IPS DF 19.7 (cell line): ENCODE measurements around the gene CLPTM1.
"Not testable (repeated sequence)": the region's sequence is repeated elsewhere in the genome, so short reads cannot be mapped to it uniquely, and the experiment has no call there.

ENCODE experiments used
- DNase-seq: peaks from one replicate; pipeline ENCODE4 v3.0.0-alpha.2; 2013; ENCODE audit warnings: low read depth, low spot score

CLPTM1 gene, protein sequence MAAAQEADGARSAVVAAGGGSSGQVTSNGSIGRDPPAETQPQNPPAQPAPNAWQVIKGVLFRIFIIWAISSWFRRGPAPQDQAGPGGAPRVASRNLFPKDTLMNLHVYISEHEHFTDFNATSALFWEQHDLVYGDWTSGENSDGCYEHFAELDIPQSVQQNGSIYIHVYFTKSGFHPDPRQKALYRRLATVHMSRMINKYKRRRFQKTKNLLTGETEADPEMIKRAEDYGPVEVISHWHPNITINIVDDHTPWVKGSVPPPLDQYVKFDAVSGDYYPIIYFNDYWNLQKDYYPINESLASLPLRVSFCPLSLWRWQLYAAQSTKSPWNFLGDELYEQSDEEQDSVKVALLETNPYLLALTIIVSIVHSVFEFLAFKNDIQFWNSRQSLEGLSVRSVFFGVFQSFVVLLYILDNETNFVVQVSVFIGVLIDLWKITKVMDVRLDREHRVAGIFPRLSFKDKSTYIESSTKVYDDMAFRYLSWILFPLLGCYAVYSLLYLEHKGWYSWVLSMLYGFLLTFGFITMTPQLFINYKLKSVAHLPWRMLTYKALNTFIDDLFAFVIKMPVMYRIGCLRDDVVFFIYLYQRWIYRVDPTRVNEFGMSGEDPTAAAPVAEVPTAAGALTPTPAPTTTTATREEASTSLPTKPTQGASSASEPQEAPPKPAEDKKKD

DNA sequence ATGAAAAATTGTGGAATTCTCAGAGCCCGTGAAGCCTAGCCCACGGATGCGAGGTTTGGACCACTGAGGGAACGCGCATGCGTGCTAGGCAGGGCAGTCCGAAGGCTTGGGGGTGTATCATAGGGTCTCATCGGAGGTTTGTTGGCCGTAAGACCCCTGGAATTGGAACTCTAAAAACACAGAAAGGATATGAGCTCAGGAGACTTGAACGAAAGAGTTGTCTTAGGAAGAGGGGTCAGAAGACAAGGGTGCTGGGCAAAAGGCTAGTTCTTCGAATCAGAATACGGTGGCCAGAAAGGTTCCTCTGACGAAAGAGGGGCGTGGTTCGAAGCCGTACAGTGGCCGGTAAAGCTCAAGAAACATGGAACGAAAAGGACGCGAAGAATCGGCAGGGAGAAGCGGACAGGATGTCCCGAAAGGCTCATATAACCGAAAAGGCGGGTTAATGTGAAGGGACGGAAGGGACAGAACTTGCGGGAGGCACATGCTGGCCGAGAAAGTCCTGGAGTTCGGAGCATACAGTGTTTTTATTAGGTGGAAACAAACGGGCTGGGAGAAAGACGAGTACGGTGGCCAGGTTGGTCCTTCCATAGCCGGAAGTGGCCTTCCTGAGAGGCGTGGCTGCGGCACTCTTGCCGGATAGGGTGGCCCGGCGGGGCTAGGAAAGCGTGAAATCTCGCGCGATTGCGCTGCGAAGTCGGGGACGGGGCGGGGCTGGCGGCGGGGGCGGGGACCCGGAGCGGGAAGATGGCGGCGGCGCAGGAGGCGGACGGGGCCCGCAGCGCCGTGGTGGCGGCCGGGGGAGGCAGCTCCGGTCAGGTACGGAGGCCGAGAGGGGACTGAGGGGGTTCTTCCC, at the start of gene CLPTM1:
TSS of gene CLPTM1 (plus strand) at position 732 of the 856 bp plus-strand sequence. CDS start at position 748, 16 bp downstream.
- DNase-seq = peak; percentile 83

DNA sequence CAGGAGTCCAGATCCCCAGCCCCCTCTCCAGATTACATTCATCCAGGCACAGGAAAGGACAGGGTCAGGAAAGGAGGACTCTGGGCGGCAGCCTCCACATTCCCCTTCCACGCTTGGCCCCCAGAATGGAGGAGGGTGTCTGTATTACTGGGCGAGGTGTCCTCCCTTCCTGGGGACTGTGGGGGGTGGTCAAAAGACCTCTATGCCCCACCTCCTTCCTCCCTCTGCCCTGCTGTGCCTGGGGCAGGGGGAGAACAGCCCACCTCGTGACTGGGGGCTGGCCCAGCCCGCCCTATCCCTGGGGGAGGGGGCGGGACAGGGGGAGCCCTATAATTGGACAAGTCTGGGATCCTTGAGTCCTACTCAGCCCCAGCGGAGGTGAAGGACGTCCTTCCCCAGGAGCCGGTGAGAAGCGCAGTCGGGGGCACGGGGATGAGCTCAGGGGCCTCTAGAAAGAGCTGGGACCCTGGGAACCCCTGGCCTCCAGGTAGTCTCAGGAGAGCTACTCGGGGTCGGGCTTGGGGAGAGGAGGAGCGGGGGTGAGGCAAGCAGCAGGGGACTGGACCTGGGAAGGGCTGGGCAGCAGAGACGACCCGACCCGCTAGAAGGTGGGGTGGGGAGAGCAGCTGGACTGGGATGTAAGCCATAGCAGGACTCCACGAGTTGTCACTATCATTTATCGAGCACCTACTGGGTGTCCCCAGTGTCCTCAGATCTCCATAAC, 49.6 kb upstream of the CLPTM1 start, which contains the start of gene APOE:
TSS of gene APOE (plus strand) at position 360 of the 724 bp plus-strand sequence. CDS start 829 bp downstream, outside the sequence.
- no peak for DNase-seq

DNA sequence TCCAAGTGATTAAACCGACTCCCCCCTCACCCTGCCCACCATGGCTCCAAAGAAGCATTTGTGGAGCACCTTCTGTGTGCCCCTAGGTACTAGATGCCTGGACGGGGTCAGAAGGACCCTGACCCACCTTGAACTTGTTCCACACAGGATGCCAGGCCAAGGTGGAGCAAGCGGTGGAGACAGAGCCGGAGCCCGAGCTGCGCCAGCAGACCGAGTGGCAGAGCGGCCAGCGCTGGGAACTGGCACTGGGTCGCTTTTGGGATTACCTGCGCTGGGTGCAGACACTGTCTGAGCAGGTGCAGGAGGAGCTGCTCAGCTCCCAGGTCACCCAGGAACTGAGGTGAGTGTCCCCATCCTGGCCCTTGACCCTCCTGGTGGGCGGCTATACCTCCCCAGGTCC, 47.6 kb upstream of the CLPTM1 start:
- DNase-seq = no peak

DNA sequence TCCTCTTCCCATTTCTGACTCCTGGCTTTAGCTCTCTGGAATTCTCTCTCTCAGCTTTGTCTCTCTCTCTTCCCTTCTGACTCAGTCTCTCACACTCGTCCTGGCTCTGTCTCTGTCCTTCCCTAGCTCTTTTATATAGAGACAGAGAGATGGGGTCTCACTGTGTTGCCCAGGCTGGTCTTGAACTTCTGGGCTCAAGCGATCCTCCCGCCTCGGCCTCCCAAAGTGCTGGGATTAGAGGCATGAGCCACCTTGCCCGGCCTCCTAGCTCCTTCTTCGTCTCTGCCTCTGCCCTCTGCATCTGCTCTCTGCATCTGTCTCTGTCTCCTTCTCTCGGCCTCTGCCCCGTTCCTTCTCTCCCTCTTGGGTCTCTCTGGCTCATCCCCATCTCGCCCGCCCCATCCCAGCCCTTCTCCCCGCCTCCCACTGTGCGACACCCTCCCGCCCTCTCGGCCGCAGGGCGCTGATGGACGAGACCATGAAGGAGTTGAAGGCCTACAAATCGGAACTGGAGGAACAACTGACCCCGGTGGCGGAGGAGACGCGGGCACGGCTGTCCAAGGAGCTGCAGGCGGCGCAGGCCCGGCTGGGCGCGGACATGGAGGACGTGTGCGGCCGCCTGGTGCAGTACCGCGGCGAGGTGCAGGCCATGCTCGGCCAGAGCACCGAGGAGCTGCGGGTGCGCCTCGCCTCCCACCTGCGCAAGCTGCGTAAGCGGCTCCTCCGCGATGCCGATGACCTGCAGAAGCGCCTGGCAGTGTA, 46.9 kb upstream of the CLPTM1 start:
- no peak for DNase-seq

DNA sequence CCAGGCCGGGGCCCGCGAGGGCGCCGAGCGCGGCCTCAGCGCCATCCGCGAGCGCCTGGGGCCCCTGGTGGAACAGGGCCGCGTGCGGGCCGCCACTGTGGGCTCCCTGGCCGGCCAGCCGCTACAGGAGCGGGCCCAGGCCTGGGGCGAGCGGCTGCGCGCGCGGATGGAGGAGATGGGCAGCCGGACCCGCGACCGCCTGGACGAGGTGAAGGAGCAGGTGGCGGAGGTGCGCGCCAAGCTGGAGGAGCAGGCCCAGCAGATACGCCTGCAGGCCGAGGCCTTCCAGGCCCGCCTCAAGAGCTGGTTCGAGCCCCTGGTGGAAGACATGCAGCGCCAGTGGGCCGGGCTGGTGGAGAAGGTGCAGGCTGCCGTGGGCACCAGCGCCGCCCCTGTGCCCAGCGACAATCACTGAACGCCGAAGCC, 46.3 kb upstream of the CLPTM1 start:
- no peak for DNase-seq

DNA sequence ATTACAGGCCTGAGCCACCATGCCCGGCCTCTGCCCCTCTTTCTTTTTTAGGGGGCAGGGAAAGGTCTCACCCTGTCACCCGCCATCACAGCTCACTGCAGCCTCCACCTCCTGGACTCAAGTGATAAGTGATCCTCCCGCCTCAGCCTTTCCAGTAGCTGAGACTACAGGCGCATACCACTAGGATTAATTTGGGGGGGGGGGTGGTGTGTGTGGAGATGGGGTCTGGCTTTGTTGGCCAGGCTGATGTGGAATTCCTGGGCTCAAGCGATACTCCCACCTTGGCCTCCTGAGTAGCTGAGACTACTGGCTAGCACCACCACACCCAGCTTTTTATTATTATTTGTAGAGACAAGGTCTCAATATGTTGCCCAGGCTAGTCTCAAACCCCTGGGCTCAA, 45.4 kb upstream of the CLPTM1 start:
- no peak for DNase-seq

DNA sequence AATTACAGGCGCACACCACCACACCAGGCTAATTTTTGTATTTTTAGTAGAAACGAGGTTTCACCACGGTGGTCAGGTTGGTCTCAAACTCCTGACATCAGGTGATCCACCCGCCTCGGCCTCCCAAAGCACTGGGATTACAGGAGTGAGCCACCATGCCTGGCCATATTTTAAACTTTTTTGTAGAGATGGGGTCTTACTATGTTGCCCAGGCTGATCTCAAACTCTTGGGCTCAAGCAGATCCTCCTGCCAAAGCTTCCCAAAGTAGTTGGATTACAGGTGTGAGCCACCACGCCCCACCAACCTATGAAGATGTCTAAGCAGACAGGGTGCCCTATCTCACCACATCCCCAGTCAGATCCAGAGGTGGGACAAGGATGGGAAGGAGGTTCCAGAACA, 43.3 kb upstream of the CLPTM1 start:
- DNase-seq = not testable (repeated sequence)

DNA sequence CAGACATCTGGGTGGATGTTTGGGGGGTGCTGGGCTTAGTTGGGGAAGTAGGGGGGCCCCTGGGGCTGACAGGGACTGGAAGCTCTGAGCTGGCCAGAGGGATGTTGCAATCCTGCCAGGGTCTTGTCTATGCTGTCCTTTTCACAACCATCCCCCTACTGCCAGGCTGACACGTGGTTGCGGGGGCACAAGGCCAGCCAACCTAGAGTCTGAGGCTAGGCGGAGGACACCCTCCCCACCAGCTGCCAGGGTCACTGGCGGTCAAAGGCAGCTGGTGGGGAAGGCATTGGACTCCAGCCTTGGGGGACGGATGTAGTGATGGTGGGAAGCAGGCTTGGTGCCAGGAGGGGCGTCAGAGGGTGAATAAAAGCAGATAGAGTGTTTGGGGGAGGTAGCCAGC, 42.3 kb upstream of the CLPTM1 start:
- DNase-seq = no peak

DNA sequence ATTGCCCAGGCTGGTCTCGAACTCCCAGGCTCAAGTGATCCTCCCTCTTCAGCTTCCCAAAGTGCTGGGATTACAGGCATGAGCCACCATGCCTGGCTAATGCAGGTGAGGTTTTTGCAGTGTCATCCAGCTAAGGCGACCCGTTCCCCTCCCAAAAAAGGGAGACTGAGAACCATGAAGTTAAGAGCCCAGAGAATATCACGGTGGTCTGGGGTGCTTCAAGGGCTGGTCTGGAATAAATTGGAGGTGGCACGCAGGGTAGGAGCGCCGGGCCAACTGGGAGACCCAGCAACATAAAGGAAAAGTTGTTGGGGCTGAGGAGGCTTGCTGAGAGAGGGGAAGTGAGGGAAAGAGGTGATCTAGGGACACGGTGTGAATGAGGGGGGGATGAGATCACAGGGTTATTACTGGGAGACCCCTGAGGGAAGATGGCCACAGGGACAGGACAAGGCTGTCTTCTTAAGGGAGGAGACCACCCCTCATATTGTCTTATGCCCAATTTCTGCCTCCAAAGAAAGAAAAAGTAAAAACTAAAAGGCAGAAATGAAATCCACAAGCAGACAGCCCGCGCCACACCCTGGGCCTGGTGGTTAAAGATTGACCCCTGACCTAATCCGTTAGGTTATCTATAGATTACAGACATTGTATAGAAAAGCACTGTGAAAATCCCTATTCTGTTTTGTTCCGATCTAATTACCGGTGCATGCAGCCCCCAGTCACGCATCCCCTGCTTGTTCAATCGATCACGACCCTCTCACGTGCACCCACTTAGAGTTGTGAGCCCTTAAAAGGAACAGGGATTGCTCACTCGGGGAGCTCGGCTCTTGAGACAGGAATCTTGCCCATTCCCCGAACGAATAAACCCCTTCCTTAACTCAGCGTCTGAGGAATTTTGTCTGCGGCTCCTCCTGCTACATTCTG, 41.4 kb upstream of the CLPTM1 start:
- DNase-seq = not testable (repeated sequence)

DNA sequence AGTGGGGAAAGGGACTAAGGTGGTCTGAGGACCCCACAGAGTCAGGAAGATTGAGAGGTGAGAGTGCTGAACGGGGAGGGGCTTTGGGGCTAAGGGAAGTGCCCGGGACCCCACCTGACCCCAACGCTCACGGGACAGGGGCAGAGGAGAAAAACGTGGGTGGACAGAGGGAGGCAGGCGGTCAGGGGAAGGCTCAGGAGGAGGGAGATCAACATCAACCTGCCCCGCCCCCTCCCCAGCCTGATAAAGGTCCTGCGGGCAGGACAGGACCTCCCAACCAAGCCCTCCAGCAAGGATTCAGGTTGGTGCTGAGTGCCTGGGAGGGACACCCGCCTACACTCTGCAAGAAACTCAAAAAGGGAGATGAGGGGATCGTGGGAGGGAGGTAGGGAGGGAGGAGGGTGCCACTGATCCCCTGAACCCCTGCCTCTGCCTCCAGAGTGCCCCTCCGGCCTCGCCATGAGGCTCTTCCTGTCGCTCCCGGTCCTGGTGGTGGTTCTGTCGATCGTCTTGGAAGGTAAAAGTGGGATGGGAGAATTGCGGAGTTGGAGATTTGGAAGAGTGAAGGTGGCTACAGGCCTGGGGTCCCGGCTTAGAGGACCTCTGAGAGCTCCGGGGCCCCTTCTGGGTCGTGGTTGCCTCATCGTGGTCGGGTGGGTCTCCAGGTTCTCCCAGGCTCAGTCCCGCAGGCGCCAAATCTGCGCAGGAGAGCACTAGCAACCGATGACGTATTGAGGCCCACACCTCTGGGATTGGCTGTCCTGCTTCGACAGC, 40.6 kb upstream of the CLPTM1 start, which contains the start of gene APOC1:
TSS of gene APOC1 (plus strand) at position 176 of the 774 bp plus-strand sequence. CDS start at position 460, 284 bp downstream.
- not testable (repeated sequence) for DNase-seq

DNA sequence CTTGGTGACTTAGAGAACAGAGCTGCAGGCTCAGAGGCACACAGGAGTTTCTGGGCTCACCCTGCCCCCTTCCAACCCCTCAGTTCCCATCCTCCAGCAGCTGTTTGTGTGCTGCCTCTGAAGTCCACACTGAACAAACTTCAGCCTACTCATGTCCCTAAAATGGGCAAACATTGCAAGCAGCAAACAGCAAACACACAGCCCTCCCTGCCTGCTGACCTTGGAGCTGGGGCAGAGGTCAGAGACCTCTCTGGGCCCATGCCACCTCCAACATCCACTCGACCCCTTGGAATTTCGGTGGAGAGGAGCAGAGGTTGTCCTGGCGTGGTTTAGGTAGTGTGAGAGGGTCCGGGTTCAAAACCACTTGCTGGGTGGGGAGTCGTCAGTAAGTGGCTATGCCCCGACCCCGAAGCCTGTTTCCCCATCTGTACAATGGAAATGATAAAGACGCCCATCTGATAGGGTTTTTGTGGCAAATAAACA, 30.9 kb upstream of the CLPTM1 start:
- no peak for DNase-seq

DNA sequence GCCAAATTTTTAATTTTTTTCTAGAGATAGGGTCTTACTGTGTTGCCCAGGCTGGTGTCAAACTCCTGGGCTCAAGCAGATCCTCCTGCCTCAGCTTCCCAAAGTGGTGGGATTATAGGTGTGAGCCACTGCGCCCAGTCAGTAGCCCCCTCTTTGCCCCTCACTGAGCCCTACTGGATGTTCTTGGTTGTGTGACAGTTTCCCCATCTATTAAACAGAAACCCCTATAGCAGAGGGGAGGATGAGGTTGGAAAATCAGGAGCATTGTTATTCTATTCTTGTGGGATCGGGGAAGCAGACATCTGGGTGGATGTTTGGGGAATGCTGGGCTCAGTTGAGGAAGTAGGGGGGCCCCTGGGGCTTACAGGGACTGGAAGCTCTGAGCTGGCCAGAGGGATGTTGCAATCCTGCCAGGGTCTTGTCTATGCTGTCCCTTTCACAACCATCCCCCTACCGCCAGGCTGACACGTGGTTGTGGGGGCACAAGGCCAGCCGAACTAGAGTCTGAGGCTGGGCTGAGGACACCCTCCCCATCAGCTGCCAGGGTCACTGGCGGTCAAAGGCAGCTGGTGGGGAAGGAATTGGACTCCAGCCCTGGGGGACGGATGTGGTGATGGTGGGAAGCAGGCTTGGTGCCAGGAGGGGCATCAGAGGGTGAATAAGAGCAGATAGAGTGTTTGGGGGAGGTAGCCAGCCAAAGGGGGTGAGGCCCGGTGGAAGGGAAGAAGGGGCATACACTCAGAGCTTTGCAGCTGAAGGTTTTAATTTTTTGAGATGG, 29.9 kb upstream of the CLPTM1 start:
- DNase-seq = no peak

DNA sequence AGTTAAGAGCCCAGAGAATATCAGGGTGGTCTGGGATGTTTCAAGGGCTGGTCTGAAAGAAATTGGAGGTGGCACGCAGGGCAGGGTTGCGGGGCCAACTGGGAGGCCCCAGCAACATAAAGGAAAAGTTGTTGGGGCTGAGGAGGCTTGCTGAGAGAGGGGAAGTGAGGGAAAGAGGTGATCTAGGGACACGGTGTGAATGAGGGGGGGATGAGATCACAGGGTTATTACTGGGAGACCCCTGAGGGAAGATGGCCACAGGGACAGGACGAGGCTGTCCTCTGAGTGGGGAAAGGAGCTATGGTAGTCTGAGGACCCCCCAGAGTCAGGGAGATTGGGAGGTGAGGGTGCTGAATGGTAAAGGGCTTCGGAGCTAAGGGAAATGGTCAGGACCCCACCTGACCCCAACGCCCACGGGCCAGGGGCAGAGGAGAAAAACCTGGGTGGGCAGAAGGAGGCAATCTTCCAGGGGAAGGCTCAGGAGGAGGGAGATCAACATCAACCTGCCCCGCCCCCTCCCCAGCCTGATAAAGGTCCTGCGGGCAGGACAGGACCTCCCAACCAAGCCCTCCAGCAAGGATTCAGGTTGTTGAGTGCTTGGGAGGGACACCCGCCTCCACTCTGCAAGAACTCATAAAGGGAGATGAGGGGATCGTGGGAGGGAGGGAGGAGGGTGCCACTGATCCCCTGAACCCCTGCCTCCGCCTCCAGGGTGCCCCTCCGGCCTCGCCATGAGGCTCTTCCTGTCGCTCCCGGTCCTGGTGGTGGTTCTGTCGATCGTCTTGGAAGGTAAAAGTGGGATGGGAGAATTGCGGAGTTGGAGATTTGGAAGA, 28.7 kb upstream of the CLPTM1 start:
- DNase-seq = not testable (repeated sequence)

DNA sequence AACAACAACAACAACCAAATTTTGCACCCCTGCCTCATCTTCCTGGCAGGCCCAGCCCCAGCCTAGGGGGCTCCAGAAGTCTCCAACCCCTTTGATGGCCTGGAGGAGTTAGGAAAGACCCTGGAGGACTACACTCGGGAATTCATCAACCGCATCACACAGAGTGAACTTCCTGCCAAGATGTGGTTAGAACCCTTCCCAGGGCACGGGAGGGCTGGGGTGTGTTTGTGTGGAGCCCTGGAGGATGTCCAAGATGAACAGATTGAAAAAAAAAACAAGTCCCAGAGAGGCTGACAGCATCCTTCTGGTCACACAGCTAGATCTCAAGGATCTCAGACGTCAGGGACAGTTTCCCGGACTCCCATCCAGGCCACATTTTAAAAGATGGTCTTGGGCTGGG, 27.4 kb upstream of the CLPTM1 start:
- DNase-seq = no peak

DNA sequence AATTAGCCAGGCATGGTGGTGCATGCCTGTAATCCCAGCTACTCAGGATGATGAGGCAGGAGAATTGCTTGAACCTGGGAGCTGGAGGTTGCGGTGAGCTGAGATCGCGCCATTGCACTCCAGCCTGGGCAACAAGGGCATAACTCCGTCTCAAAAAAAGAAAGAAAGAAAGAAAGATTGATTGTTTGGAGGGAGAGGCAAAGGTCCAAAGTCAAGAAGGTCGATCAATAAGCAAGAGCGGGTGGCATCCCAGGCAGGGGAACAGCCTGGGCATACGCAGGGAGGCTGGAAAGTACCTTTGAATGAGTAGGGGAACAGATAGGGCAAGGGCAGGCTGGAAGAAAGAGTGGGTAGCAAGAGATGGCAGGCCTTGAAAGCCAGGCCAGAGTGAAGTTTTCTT, 25.1 kb upstream of the CLPTM1 start:
- no peak for DNase-seq

DNA sequence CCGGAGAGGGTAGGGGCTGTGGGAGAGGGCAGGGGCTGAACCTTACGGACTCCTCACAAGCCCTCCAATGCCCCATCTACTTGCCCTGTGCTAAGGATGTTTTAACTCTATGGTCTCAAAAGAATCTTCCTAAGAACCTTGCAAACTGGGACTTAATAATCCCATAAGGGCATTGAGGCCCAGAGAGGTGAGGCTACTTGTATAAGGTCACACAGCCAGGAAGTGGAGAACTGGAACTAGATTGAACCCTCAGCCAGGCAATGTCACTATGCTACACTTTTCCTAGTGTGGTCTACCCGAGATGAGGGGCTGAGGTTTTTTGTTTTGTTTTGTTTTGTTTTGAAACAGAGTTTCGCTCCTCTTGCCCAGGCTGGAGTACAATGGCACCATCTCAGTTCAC, 23.6 kb upstream of the CLPTM1 start:
- DNase-seq = no peak

DNA sequence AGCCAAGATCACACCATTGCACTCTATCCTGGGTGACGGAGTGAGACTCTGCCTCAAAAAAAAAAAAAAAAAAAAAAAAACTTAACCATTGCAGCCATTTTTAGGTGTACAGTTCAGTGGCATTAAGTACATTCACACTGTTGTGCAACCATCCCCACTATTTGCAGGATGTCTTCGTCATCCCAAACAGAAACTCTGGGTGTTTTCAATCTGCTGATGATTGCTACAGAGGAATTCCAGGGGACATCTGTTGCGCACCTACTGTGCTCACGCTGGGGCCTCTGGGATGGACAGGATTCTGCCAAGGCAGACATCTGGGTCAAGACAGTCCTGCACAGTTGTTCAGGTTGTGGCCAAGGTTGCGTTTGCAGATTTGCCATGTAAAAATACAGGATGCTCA, 15.5 kb upstream of the CLPTM1 start:
- DNase-seq = no peak
